Esophagus (tissue), 2 donors: ENCODE measurements around the gene CISD3. TPM values are rescaled to one million over a fixed set of nuclear protein-coding genes. Genes with fewer than 3 reads are reported as not detected.
"Not testable (repeated sequence)": the region's sequence is repeated elsewhere in the genome, so short reads cannot be mapped to it uniquely, and the experiment has no call there.

Source experiments
- H3K27ac ChIP-seq, 2 donors: one replicate each; pipeline ENCODE4 v1.5.1; 2013; ENCODE audit warnings: low read depth in 2 of 2, mild to moderate bottlenecking in 2 of 2, inconsistent platforms in 1 of 2, low read length in 1 of 2, moderate library complexity in 1 of 2
- H3K27me3 ChIP-seq, 2 donors: one replicate each; pipeline ENCODE4 v1.6.1; 2013; ENCODE audit warnings: low read length in 2 of 2, control low read depth in 1 of 2, mild to moderate bottlenecking in 1 of 2; ENCODE audit not compliant: insufficient read depth in 2 of 2, control insufficient read depth in 1 of 2
- H3K36me3 ChIP-seq, 2 donors: one replicate each; pipeline ENCODE4 v1.6.1; 2013; ENCODE audit warnings: low read length in 1 of 2; ENCODE audit not compliant: control insufficient read depth in 2 of 2, insufficient read depth in 2 of 2
- H3K4me1 ChIP-seq, 2 donors: one replicate each; pipeline ENCODE4 v1.6.1; 2013; ENCODE audit warnings: low read length in 1 of 2; ENCODE audit not compliant: control insufficient read depth in 2 of 2, insufficient read depth in 2 of 2
- H3K4me3 ChIP-seq, 2 donors: one replicate each; pipeline ENCODE4 v1.5.1; 2013; ENCODE audit warnings: low read length in 2 of 2, mild to moderate bottlenecking in 2 of 2, low read depth in 1 of 2, moderate library complexity in 1 of 2
- H3K9me3 ChIP-seq, 2 donors: one replicate each; pipeline ENCODE4 v1.6.1; 2013; ENCODE audit warnings: mild to moderate bottlenecking in 2 of 2, low read depth in 1 of 2, low read length in 1 of 2, moderate library complexity in 1 of 2; ENCODE audit not compliant: control insufficient read depth in 2 of 2, insufficient read depth in 1 of 2
- WGBS, 2 donors: extraction: QIAGEN DNeasy Blood & Tissue Kit; methylation state at CpG; one replicate each; pipeline ENCODE4 v1.1.7; 2013; 5-methylcytosine and 5-hydroxymethylcytosine counted together
- polyA plus RNA-seq, 2 donors: library from polyadenylated mRNA; stranded (reverse); fragments of 200-250 nt; gene quantifications; one replicate each; pipeline ENCODE4 v1.2.3, GENCODE V29; 2013
- donor health status: healthy with polysubstance abuse.
- donor health status: Bipolar disorder and iron deficiency.

The CISD3 gene
- polyA plus RNA-seq, 2 donors = 14.5 to 28.5 TPM

DNA sequence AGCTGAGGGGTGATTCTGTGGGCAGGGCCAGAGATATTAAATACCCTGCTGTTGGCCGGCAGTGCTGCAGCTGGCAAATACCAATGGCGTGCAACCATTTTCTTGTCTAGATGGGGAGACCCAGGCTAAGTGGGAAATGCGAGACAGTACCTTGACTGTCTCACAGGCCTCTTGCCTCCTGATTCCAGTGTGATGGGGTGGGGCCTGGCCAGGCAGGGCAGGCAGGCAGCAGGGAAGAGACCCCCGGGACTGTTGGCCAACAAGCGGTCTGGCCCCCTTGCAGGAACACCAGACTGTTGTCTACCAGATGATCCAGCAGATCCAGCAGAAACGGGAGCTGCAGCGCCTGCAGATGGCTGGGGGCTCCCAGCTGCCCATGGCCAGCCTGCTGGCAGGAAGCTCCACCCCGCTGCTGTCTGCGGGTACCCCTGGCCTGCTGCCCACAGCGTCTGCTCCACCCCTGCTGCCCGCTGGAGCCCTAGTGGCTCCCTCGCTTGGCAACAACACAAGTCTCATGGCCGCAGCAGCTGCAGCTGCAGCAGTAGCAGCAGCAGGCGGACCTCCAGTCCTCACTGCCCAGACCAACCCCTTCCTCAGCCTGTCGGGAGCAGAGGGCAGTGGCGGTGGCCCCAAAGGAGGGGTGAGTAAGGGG is 5.7 kb upstream of the CISD3 start:
- H3K27ac ChIP-seq = no peak overlapping the region
- H3K27me3 ChIP-seq = no peaks in the 10 kb centered on the region
- H3K4me1 ChIP-seq = peaks cover 2 to 6% of the 10 kb centered on the region in 2 donors
- no peak overlapping the region for H3K4me3 ChIP-seq
- WGBS, 2 donors = 56 to 65% methylated on average over 16 of the region's 16 CpGs
- H3K36me3 ChIP-seq = peaks cover 7 to 29% of the 10 kb centered on the region in 2 donors
- no peaks in the 10 kb centered on the region for H3K9me3 ChIP-seq

DNA sequence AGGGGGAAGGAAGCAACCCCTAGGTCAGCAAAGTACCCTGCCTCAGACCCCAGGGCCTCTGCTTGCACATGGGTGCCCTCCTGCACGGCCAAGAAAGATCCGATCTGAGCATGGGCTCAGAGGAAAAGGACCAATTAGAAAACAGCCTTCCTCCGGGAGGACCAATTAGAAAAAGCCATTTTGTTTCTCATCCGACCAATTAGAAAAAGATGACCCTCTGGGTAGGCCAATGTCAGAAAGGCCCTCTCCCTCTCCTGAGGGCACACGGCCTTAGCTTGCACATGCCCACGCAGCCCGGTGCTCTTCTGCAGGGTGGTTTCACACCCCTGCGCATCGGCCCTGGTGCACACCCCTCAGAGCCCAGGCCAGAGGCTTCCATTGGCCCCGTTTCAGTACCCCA is 5.1 kb upstream of the CISD3 start:
- no peaks in the 10 kb centered on the region for H3K27me3 ChIP-seq
- peaks cover 7 to 24% of the 10 kb centered on the region in 2 donors for H3K36me3 ChIP-seq
- no peaks in the 10 kb centered on the region for H3K9me3 ChIP-seq
- no peak overlapping the region for H3K4me3 ChIP-seq
- 74 to 80% methylated on average over 10 of the region's 10 CpGs for WGBS, 2 donors
- H3K27ac ChIP-seq = no peak overlapping the region
- H3K4me1 ChIP-seq = peaks cover 2 to 6% of the 10 kb centered on the region in 2 donors

DNA sequence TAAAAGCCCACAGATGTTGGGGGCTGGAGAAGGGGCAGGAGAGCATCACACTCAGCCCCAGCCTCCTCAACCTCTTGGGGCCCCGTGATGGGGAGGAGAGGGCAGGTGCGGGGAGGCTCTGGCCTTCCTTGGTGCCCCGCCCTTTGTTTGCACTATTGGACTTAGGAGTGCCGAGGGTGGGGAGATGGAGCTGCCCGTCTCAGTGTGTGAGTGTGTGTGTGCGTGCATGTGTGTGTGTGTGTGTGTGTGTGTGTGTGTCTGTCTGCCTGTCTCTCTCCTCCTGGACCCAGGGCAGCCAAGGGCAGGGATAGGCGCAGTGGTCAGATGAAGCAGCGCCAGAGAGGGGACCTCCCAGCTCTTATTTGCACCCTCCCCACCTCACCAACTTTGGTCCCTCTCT is 4.0 kb upstream of the CISD3 start:
- Histone ChIP-seq H3K4me1 (peaks cover 2 to 12% of the 10 kb centered on the region in 2 donors), H3K36me3 (peaks cover 7 to 18% of the 10 kb centered on the region in 2 donors)
- H3K27me3 ChIP-seq, H3K9me3 ChIP-seq, H3K27ac ChIP-seq, H3K4me3 ChIP-seq: not testable (repeated sequence)
- 62 to 65% methylated on average over 6 to 8 of the region's 8 CpGs for WGBS, 2 donors

GRCh38 chr17:38727736-38728135 is 2.4 kb upstream of the CISD3 start:
- Histone ChIP-seq H3K36me3 (peaks cover 3 to 12% of the 10 kb centered on the region in 2 donors), H3K27ac (peak overlapping the region; percentile 21 to 30), H3K9me3 (no peaks in the 10 kb centered on the region), H3K4me3 (no peak overlapping the region), H3K4me1 (peaks cover 2 to 17% of the 10 kb centered on the region in 2 donors), H3K27me3 (no peaks in the 10 kb centered on the region)
- 64 to 74% methylated on average over 5 of the region's 5 CpGs for WGBS, 2 donors

GRCh38 chr17:38728290-38728831 is 1.8 kb upstream of the CISD3 start:
- Histone ChIP-seq H3K36me3 (peaks cover 0 to 14% of the 10 kb centered on the region in 2 donors), H3K27me3 (no peaks in the 10 kb centered on the region), H3K27ac (peak overlapping the region; percentile 8 to 48), H3K4me3 (no peak overlapping the region), H3K4me1 (peaks cover 2 to 17% of the 10 kb centered on the region in 2 donors), H3K9me3 (no peaks in the 10 kb centered on the region)
- 66 to 68% methylated on average over 7 to 8 of the region's 8 CpGs for WGBS, 2 donors

DNA sequence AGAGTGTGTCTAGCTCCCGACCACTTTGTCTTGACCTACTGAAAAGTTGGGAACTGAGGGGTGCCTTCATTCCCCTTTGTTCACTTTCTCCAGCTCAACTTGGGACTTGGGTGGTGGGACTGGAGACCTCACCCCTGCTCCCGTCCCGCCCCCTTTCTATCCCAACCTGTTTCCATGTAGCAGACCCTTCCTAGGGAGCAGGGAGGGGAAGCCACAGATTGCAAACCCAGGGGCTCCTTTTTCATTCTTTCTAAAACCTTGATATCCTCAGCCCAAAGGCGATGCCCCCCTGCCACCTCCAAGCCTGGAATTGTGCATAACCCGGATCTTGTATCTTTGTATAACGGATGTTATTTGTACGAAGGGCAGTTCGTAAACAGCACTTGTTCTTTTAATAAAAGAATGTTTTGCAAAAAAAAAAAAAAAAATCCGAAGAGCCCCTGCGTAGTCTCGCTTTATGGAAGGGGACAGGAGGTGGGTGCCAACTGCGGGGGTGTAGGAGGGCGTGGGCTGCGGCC is 714 bp upstream of the CISD3 start:
- WGBS, 2 donors = 20 to 21% methylated on average over 14 of the region's 14 CpGs
- Histone ChIP-seq H3K9me3 (no peaks in the 10 kb centered on the region), H3K36me3 (peaks cover 0 to 17% of the 10 kb centered on the region in 2 donors), H3K4me3 (peak overlapping the region; percentile 81 to 86), H3K27me3 (no peaks in the 10 kb centered on the region), H3K4me1 (peaks cover 2 to 17% of the 10 kb centered on the region in 2 donors), H3K27ac (peak overlapping the region; percentile 84 to 91)

DNA sequence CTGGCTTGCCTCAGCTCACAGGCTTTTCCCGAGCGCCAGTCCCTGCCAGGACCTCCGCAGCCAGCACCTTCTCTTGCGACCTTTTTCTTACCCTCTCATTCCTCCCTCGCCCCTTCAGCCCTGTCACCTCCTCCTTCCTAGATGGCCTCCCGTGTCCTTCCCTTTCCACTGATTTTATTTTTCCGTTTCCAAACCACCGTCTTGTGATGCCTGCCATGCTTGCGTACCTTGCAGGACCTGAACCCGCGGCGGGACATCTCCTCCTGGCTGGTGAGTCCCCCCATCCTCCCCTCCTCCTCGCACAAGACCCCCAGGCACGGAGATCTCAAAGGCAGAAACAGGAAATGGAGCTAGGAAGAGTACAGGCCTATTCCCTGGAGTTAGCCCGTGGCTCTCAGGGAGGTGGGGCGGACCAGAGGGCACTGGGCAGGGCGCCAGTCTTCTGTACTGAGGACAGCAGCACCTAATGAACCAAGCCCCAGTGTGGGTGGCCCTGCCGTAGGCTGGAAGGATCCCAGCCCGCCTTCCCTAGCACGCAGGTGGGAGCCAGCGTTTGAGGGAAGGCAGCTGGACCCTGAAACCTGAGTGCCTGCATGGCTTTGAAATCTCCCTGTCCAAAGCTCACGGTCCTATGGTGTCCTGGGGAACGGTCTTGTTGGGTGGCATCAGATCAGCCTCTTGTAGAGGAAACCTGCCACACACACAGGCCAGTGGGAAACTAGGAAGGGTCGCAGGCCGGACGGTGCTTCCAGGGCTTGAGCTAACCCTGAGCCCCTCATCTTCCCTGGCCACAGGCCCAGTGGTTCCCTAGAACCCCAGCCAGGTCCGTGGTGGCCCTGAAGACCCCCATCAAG is 612 bp downstream of the CISD3 start:
- Histone ChIP-seq H3K27ac (peak overlapping the region; percentile 84 to 91), H3K4me3 (peak overlapping the region; percentile 81 to 86), H3K27me3 (no peaks in the 10 kb centered on the region), H3K36me3 (peaks cover 0 to 18% of the 10 kb centered on the region in 2 donors), H3K9me3 (no peaks in the 10 kb centered on the region), H3K4me1 (peaks cover 0 to 20% of the 10 kb centered on the region in 2 donors)
- 16% methylated on average over 25 to 27 of the region's 27 CpGs for WGBS, 2 donors

DNA sequence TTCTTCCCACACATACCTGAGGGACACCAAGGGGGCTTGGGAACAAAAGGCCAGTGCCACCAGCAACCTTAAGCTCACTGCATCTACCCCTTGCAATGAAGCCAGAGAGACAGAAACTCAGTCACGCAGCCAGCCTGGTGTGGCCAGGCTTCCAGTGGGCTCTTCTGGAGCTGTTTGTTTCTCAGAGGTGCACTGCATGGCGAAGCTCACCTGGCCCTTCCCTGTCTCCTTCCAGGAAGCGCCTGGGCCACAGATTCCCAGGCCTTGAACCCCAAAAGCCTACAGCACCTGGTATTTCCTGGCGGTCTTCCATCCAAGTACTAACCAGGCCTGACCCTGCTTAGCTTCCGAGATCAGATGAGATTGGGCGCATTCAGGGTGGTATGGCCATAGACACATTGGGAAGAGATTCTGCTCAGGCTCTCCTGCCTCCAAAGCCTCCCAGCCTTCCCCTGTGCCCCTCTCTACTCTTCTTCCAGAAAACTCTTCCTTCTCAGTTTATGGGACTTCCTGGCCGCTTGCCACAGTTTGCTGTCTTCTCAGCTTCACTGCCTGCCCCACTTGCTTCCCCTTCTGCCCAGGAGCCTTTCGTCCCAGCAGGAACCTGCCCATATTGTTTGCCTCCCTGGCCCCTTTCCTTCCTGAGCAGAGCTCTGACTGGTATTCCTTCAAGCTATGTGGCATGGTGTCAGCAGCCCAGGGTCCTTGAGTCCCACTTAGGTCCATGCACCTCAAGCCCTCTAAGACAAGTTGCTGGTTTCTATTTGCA is 1.6 kb downstream of the CISD3 start:
- peak overlapping the region; percentile 7 to 84 for H3K27ac ChIP-seq
- no peaks in the 10 kb centered on the region for H3K9me3 ChIP-seq
- WGBS, 2 donors = 60 to 70% methylated on average over 8 of the region's 8 CpGs
- H3K27me3 ChIP-seq = no peaks in the 10 kb centered on the region
- H3K36me3 ChIP-seq = peaks cover 0 to 21% of the 10 kb centered on the region in 2 donors
- H3K4me1 ChIP-seq = peaks cover 0 to 18% of the 10 kb centered on the region in 2 donors
- peak overlapping the region in 1 of 2 donors; percentile 86 for H3K4me3 ChIP-seq
